Measurements from ENCODE around the gene KCNQ1.

The KCNQ1 gene

DNA sequence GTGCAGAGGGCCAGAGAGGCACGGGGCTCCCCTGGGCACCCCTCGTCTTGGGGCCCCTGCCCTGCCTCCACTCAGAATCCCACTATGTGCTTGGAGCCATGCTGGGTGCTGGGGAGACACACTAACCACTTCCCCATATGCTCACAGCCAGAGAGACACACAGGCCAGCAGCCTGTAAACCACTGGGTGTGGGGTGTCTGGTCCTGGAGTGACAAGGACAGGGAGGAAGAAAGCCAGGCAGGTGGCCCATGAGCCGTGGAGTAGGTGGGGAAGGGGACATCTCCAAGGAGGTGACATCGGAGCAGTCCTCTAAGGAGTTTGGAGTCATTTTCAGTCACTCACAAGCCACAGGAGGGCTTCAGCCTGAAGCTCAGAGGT lies 381.9 kb downstream of the KCNQ1 start:
- in situ Hi-C loops (cut with HindIII; ENCODE audit: low sequenced_read_pairs) = no loop called here
- no peak overlapping the region for H3K4me3 ChIP-seq (ENCODE audit: low read depth, low read length)
- TF ChIP-seq, protein P1, sequence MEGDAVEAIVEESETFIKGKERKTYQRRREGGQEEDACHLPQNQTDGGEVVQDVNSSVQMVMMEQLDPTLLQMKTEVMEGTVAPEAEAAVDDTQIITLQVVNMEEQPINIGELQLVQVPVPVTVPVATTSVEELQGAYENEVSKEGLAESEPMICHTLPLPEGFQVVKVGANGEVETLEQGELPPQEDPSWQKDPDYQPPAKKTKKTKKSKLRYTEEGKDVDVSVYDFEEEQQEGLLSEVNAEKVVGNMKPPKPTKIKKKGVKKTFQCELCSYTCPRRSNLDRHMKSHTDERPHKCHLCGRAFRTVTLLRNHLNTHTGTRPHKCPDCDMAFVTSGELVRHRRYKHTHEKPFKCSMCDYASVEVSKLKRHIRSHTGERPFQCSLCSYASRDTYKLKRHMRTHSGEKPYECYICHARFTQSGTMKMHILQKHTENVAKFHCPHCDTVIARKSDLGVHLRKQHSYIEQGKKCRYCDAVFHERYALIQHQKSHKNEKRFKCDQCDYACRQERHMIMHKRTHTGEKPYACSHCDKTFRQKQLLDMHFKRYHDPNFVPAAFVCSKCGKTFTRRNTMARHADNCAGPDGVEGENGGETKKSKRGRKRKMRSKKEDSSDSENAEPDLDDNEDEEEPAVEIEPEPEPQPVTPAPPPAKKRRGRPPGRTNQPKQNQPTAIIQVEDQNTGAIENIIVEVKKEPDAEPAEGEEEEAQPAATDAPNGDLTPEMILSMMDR (IDR thresholded peaks at IDR 0.05; ENCODE audit: low read depth, low read length, missing control alignments) = no peak
- no peak for DNase-seq (ENCODE audit: low read depth)

DNA sequence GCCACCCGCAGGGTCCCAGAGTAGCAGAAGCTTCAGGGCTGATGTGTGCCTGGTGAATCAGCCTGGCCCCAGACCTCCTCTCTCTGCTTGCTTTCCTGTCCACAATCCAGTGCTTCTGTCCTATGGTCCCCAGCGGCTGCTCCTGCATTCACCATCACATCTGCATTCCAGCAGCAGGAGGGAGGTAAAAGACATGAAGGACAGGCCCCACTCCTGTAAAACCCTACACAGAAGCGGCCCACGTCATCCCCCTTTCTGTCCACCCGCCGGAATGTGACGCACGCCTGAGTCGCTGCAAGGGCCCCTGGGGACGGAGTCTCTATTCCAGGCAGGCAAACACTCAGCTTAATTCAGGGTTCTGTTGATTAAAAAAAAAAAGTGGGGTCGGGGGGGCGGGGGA lies 382.4 kb downstream of the KCNQ1 start:
- TF ChIP-seq, protein P1 (IDR thresholded peaks at IDR 0.05; ENCODE audit: low read depth, low read length, missing control alignments) = no peak
- no peak overlapping the region for H3K4me3 ChIP-seq (ENCODE audit: low read depth, low read length)
- no peak for DNase-seq (ENCODE audit: low read depth)
- in situ Hi-C loops (cut with HindIII; ENCODE audit: low sequenced_read_pairs) = no loop called here

DNA sequence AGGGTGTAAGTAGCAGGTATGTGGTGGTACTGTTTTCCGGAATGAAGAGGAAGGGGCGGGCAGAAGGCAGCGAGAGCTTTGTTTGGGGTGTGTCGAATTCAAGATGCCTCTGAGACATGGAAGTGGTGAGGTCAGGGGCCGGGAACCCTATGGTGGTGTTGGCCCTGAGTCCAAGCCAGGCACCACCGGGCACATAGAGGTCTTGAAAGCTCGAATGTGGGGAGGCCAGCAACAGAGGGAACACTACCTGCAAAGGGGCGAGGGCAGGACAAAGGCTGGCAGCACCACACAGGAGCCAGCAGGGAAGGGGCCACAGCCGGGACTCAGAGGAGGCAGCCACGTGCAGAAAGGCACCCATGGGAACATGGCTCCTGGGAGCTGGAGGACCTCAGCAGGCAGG lies 383.0 kb downstream of the KCNQ1 start:
- DNase-seq (ENCODE audit: low read depth) = no peak
- in situ Hi-C loops (cut with HindIII; ENCODE audit: low sequenced_read_pairs) = no loop called here

DNA sequence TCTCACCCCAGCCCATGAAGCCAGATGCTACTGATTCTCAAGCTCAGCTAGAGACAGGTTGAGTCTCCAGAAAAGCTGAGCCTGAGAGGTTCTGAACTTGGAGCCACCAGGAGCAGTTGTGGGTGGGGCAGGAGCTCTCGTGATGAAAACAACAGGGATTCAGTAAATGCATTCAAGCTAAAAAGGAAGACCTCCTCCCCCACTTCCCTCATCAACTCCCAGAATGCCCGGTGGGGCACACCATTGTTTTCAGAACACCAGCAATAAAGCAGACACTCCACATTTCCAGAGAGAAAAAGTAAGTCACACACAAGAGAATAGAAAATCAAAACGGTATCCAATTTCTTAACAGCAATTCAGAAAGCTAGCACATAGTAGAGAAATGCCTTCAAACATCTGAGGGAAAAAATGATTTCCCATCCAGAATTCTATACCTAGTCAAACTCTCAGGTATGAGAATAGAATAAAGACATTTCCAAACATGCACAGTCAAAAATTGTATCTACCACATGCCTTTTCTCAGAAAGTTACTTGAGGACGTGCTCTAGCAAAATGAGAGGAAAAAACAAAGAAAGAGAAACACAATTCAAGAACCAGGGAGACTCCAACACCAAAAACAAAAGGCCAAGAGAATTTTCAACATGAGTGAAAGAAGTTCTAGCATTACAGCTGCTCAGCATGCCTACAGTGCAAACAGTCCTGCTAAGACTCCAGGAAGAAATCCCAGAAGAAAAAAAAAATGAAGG lies 383.9 kb downstream of the KCNQ1 start:
- H3K4me3 ChIP-seq (ENCODE audit: low read depth, low read length) = no peak overlapping the region
- TF ChIP-seq, protein P1 (IDR thresholded peaks at IDR 0.05; ENCODE audit: low read depth, low read length, missing control alignments) = no peak
- no peak for DNase-seq (ENCODE audit: low read depth)
- in situ Hi-C loops (cut with HindIII; ENCODE audit: low sequenced_read_pairs) = no loop called here

More for the DNA sequence above, 383.0 kb downstream of the KCNQ1 start:
- no peak overlapping the region for H3K4me3 ChIP-seq (ENCODE audit: low read depth, low read length)
- TF ChIP-seq, protein P1 (IDR thresholded peaks at IDR 0.05; ENCODE audit: low read depth, low read length, missing control alignments) = no peak

DNA sequence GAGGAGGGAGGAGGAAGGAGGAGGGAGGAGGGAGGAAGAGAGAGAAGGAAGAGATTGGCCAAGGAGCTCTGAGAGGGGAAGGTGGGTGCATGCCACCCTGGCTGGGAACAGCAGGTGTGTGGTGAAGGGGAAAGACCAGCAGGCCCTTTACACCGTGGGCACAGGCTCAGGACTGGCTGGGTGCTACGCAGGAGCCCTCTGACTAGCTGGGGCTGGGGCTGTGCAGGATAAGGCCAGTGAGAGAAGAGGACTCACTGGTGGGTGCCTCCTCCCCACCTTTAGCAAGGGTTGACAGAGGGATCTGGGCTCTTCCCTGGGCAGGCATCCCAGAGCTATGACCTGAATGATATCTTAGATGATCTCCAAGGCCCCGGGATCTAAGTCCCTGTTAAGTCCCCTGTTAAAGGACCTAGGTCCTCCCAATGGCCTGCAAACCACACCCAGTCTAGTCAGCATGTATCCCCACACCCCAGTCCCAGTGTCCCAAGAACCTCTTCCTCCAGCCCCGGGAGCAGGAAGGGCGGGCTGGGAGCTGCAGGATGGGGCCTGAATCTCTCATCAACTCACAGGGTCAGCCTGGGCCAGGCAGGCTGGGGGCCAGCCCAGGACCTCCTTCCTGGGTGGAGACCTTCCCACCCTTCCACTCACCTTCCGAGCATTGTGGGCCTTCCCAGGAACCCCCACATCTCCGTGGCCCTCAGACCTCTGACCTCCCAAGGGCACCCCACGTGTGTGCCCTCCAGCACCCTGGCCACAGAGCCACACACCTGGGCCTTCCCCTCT lies 385.4 kb downstream of the KCNQ1 start:
- in situ Hi-C loops (cut with HindIII; ENCODE audit: low sequenced_read_pairs) = no loop called here

DNA sequence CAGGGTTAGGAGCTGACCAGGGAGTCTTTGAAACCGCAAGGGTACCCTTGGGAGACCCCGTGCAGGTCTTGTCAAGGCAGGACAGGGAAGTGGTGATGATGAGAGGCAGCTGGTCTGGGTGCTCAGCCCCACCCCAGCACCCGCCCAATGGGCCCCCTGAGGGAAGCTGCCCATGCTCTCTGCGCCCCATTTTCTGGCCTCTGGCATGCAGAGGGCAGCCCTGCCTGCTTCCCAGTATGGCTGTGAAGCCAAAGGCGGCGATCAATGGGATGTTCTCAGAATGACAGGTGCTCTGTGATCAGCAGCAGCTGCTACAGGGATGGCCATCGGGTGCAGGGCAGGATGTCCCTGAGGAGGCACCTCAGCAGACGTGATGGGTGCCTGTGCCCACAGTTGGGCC lies 386.1 kb downstream of the KCNQ1 start:
- DNase-seq (ENCODE audit: low read depth) = no peak
- no peak overlapping the region for H3K4me3 ChIP-seq (ENCODE audit: low read depth, low read length)
- TF ChIP-seq, protein P1 (IDR thresholded peaks at IDR 0.05; ENCODE audit: low read depth, low read length, missing control alignments) = no peak
- in situ Hi-C loops (cut with HindIII; ENCODE audit: low sequenced_read_pairs) = no loop called here

More for the DNA sequence above, 385.4 kb downstream of the KCNQ1 start:
- no peak overlapping the region for H3K4me3 ChIP-seq (ENCODE audit: low read depth, low read length)
- TF ChIP-seq, protein P1 (IDR thresholded peaks at IDR 0.05; ENCODE audit: low read depth, low read length, missing control alignments) = no peak
- DNase-seq (ENCODE audit: low read depth) = no peak

Data from astrocyte of the cerebellum (primary cell).